ENCODE data around the gene VRK1.
"Not testable (repeated sequence)": the region's sequence is repeated elsewhere in the genome, so short reads cannot be mapped to it uniquely, and the experiment has no call there.

The VRK1 gene

GRCh38 chr14:96876747-96877146 lies 79.6 kb downstream of the VRK1 start:
- DNase-seq (ENCODE audit: low read depth in 1 of 2, low spot score in 1 of 2), result no peak

DNA sequence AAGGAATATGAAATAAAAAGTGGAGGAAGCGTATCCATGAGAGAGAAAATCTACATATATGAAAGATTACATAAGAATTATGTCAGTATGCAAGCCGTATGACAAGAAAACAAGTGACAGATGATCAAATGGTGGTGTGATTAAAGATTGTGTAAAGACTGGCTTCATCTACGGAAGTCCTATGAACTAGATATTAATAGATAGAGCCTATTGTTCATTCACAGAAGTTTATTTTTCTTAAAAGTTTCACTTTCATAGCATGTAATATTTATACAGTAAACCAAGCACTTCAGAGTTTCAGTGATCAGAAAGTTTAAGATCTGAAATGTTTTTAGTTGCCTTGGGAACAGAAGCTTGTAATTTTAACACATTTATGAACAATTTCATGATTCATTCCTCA lies 84.5 kb downstream of the VRK1 start:
- no peak for DNase-seq (ENCODE audit: low read depth in 1 of 2, low spot score in 1 of 2)

GRCh38 chr14:96883974-96884373 lies 86.8 kb downstream of the VRK1 start:
- DNase-seq (ENCODE audit: low read depth in 1 of 2, low spot score in 1 of 2), result not testable (repeated sequence)

- DNase-seq (ENCODE audit: low read depth in 1 of 2, low spot score in 1 of 2), result no peak
Measured at GRCh38 chr14:96888158-96888557, 91.0 kb downstream of the VRK1 start.

- DNase-seq (ENCODE audit: low read depth in 1 of 2, low spot score in 1 of 2), result no peak
Measured at GRCh38 chr14:96888593-96888992, 91.4 kb downstream of the VRK1 start.

- DNase-seq (ENCODE audit: low read depth in 1 of 2, low spot score in 1 of 2), result no peak
Measured at GRCh38 chr14:96889091-96889490, 91.9 kb downstream of the VRK1 start.

DNA sequence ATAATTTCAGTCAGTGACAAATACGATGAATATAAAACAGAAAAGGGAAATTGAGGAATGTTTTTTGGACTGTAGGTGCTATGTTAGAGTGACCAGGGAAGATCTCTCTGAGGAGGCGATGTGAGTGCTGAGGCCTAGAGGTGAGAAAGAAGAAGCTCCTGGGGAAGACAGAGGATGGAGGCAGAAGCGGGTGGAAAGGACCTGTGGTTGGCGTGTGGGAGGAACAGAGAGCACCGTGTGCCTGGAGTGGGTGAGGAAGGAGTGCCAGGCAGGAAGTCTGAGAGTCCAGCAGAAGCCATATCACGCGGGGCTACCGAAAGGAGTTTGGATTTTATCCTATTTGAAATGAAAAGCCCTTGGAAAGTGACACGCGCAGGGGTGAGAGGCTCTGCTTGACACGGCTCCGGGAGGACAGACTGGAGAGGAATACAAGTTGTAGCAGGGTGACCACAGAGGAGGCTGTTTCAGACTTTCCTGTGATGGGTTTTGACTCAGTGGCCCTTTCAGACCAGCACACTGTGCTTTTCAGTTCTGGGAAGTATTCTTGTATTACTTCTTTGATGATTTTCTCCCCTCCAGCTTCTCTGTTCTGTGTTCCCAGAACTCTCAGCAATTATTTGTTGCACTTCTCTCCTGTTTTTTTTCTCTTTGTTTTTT lies 96.9 kb downstream of the VRK1 start:
- no peak for DNase-seq (ENCODE audit: low read depth in 1 of 2, low spot score in 1 of 2)

- DNase-seq (ENCODE audit: low read depth in 1 of 2, low spot score in 1 of 2), result no peak
Measured at GRCh38 chr14:96894966-96895365, 97.8 kb downstream of the VRK1 start.

DNA sequence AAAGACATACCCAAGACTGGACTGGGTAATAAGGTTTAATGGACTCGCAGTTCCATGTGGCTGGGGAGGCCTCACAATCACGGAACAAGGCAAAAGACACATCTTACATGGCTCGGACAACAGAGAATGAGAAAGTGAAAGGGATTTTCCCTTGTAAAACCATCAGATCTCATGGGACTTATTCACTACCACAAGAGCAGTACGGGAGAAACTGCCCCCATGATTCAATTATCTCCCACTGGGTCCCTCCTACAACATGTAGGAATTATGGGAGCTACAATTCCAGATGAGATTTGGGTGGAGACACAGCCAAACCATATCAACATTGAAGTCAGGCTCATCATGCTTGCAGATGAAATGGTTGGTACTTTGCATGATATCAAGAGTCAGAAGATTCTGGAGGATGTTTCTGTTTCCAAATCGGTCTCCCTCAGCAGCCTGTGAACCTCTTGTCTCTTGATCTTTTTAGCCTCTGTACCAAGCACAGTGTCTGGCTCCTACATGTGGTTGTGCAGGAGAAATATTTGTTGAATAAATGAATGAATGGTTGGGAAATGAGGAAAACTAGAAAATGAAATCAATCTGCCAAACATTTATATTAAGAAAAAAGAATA lies 98.6 kb downstream of the VRK1 start:
- DNase-seq (ENCODE audit: low read depth in 1 of 2, low spot score in 1 of 2), result no peak

- no peak for DNase-seq (ENCODE audit: low read depth in 1 of 2, low spot score in 1 of 2)
Measured at GRCh38 chr14:96897184-96897583, 100.0 kb downstream of the VRK1 start.

DNA sequence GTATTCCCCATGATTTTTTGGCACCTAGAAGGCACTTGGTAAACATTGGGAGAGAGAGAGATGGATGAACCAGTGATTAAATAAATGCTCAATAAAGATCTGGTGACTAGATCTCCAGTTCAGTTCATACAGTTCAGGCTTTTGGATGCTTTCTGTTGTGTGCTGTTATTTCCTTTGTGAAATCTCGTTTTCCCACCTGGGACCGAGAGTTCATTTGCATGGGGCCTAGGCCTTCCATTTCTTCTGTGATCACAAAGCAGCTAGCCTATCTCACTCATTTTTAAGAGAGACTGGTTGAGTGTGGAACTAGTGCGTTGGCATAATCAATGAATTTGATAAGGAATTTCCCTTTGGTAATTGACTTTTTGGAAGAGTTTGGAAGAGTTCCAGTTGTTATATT lies 104.0 kb downstream of the VRK1 start:
- DNase-seq (ENCODE audit: low read depth in 1 of 2, low spot score in 1 of 2), result no peak

DNA sequence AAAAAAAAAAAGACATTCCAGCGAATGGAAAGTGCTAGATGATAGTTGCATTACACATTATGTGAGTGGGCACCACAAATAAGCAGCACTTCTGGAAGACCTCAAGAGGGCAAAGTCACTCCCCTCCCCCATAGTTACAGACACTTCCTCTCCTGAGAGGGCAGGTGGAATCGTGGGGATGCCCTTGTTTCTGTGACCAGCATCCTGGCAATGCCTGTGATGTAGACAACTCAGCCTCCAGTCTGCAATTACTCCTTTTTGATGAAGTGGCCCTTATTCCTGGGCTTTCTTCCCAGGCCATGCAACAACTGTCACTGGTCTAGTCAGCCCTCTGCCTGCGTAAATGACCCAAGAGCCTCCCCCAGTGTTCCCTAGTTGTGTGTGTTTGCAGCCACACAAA lies 104.8 kb downstream of the VRK1 start:
- DNase-seq (ENCODE audit: low read depth in 1 of 2, low spot score in 1 of 2), result no peak

GRCh38 chr14:96903444-96904023 lies 106.4 kb downstream of the VRK1 start:
- DNase-seq (ENCODE audit: low read depth in 1 of 2, low spot score in 1 of 2), result no peak

GRCh38 chr14:96904201-96904600 lies 107.0 kb downstream of the VRK1 start:
- DNase-seq (ENCODE audit: low read depth in 1 of 2, low spot score in 1 of 2), result no peak

DNA sequence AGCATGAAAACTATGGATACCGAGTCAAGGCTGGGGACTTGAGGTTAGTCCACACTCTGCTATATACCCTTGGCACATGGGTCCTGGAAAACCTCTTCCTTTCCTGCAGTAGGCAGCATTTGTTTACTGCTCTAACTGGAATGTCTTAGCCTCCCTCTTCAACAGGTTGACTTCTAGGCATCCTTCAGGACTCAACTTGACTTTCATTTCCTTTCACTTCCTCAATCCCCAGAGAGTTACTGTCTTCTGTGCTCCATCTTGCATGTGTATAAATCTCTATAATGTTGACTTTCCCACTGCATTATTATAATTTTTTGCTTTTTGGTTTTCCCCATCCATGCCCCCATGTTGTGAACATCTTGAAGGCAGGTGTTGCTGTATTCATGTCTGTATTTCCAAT lies 107.9 kb downstream of the VRK1 start:
- no peak for DNase-seq (ENCODE audit: low read depth in 1 of 2, low spot score in 1 of 2)

GRCh38 chr14:96905825-96906224 lies 108.6 kb downstream of the VRK1 start:
- no peak for DNase-seq (ENCODE audit: low read depth in 1 of 2, low spot score in 1 of 2)

DNA sequence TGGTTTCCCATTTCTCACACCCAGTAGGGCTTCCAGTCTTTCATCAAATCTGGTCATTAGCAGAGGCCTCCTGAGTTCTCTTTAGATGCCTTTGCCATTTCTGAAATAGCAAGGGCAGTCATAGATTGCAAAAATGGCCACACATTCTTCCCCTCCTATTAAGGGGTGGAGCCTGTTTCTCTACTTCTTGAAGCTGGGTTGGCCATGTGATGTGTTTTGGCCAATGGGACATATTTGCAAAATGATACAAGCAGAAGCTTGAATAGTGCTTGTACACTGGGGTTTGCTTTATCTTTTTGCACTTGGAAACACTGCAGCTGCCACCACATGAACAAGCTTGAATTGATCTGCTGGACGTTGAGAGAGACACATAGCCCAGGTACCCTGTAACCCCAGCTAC lies 109.3 kb downstream of the VRK1 start:
- no peak for DNase-seq (ENCODE audit: low read depth in 1 of 2, low spot score in 1 of 2)

- DNase-seq (ENCODE audit: low read depth in 1 of 2, low spot score in 1 of 2), result no peak
Measured at GRCh38 chr14:96909841-96910364, 112.7 kb downstream of the VRK1 start.

DNA sequence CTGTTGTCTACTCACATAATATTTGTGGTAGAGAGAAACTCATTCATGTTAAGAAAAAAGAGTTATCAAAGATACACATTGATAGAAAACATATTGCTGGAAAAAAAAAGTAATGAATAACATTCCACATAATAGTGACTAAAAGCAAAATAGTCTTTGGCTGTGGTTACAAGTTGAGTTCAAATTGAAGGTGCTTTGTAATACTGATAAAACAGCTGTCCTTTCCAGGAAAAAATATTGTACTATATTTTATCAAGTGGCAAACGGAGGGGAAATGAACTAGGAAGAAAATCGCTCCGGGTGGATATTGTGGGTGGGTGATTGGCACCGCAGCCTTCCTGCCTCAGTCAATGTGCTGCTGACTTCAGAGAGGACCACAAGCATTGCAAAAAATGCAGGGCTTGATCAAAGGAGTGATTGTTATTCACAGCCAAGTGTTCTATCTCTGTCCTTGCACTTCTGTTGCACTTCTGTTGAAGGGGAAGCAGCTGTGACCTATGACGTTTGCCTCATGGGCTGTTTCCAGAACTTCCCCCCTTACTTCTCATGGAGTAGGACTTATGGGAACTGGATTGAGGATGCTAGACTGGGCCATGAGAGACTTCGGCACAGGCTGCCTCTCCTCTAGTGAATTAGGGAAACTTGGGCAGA lies 114.4 kb downstream of the VRK1 start:
- DNase-seq (ENCODE audit: low read depth in 1 of 2, low spot score in 1 of 2), result no peak

DNA sequence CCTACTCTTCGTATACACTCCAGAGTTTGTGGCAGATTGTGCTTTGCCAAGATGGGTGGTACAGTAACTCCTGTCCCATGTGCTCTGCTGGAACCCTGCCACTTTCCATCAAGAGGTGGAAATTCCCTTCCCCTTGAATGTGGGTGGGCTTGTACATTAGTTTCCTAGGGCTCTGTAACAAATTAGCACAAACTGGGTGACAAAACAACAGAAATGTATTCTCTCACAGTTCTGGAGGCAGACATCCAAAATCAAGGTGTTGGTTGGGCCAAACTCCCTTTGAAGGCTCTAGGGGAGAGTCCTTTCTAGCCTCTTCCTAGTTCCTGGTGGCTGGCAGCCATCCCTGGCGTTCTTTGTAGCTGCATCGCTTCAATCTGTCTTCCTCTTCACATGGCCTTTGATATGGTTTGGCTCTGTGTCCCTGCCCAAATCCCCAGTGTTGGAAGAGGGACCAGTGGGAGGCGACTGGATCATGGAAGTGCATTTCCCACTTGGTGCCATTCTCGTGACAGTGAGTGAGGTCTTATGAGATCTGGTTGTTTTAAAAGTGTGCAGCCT lies 117.5 kb downstream of the VRK1 start:
- DNase-seq (ENCODE audit: low read depth in 1 of 2, low spot score in 1 of 2), result no peak

- no peak for DNase-seq (ENCODE audit: low read depth in 1 of 2, low spot score in 1 of 2)
Measured at GRCh38 chr14:96915478-96915877, 118.3 kb downstream of the VRK1 start.

GRCh38 chr14:96916751-96917150 lies 119.6 kb downstream of the VRK1 start:
- no peak for DNase-seq (ENCODE audit: low read depth in 1 of 2, low spot score in 1 of 2)
